NCI-H2029 (cell line): ENCODE measurements around the gene SPTBN4.
"Not testable (repeated sequence)": the region's sequence is repeated elsewhere in the genome, so short reads cannot be mapped to it uniquely, and the experiment has no call there.

Experiments used
- DNase-seq: peaks from one replicate; lab custom pipeline; 2025; lab: John Stamatoyannopoulos, UW

The SPTBN4 gene

GRCh38 chr19:40441719-40442253 lies 25.0 kb upstream of the SPTBN4 start:
- DNase-seq: no peak

GRCh38 chr19:40442328-40443130 lies 24.3 kb upstream of the SPTBN4 start:
- no peak for DNase-seq

GRCh38 chr19:40443131-40443999 lies 23.4 kb upstream of the SPTBN4 start:
- peak; percentile 99 for DNase-seq

GRCh38 chr19:40444000-40444824 lies 22.6 kb upstream of the SPTBN4 start, which contains the start of gene SERTAD3:
TSS of gene SERTAD3 (minus strand) at chr19:40444335. CDS start at chr19:40442080, 2,255 bp downstream.
- DNase-seq: peak; percentile 91

- DNase-seq: no peak
Observed at GRCh38 chr19:40444825-40445312, 21.9 kb upstream of the SPTBN4 start.

- DNase-seq: peak; percentile 42
Observed at GRCh38 chr19:40445780-40446262, 21.0 kb upstream of the SPTBN4 start.

- DNase-seq: no peak
Observed at GRCh38 chr19:40446263-40446784, 20.5 kb upstream of the SPTBN4 start.

GRCh38 chr19:40449506-40449905 lies 17.3 kb upstream of the SPTBN4 start:
- DNase-seq: no peak

GRCh38 chr19:40450664-40451063 lies 16.1 kb upstream of the SPTBN4 start:
- no peak for DNase-seq

- DNase-seq: no peak
Observed at GRCh38 chr19:40452016-40452415, 14.8 kb upstream of the SPTBN4 start.

- no peak for DNase-seq
Observed at GRCh38 chr19:40453151-40453735, 13.6 kb upstream of the SPTBN4 start.

GRCh38 chr19:40453943-40454342 lies 12.9 kb upstream of the SPTBN4 start:
- not testable (repeated sequence) for DNase-seq

- DNase-seq: no peak
Observed at GRCh38 chr19:40457048-40457447, 9.8 kb upstream of the SPTBN4 start.

GRCh38 chr19:40457953-40458596 lies 8.7 kb upstream of the SPTBN4 start:
- no peak for DNase-seq

GRCh38 chr19:40458597-40458974 lies 8.2 kb upstream of the SPTBN4 start:
- no peak for DNase-seq

- DNase-seq: no peak
Observed at GRCh38 chr19:40460185-40460584, 6.6 kb upstream of the SPTBN4 start.

- DNase-seq: no peak
Observed at GRCh38 chr19:40461669-40462221, 5.1 kb upstream of the SPTBN4 start.

GRCh38 chr19:40463587-40464037 lies 3.2 kb upstream of the SPTBN4 start:
- DNase-seq: not testable (repeated sequence)

GRCh38 chr19:40464059-40465024 lies 2.5 kb upstream of the SPTBN4 start:
- peak; percentile 68 for DNase-seq
